H1 (cell line): Measurements from ENCODE around the gene KLHL36. TPM values are rescaled to one million over a fixed set of nuclear protein-coding genes. Genes with fewer than 3 reads are reported as not detected.
"Not testable (repeated sequence)": the region's sequence is repeated elsewhere in the genome, so short reads cannot be mapped to it uniquely, and the experiment has no call there.

Experiments used
- CTCF ChIA-PET: fragments of 300-600 bp; sonication (Branson Sonifier 250); formaldehyde crosslinking; loops from one replicate; lab custom pipeline; 2021; ENCODE audit not compliant: partially characterized antibody; lab: Charles Lee
- POLR2A ChIA-PET: fragments of 300-600 bp; sonication (Branson Sonifier 250); formaldehyde crosslinking; loops from one replicate; lab custom pipeline; 2021; ENCODE audit warnings: inconsistent platforms; ENCODE audit not compliant: partially characterized antibody; lab: Charles Lee
- DNase-seq, 2 experiments: peaks; one replicate each; pipeline versions ENCODE4 v3.0.0 to v3.0.0-alpha.2; 2010 to 2022; ENCODE audit warnings: low spot score in 2 of 2, low read depth in 1 of 2, mixed read lengths in 1 of 2
- FAIRE-seq: peaks from 2 replicates; lab custom pipeline; 2011; peaks lifted over from hg19 to GRCh38; lab: Jason Lieb, UNC
- H2AFZ ChIP-seq: 2 replicates; pipeline ENCODE4 v1.8.1; 2012; ENCODE audit warnings: low read length, inconsistent platforms
- H2AK5ac ChIP-seq: 2 replicates; pipeline ENCODE4 v1.6.1; 2013; ENCODE audit warnings: low read depth, low read length
- H2BK120ac ChIP-seq: replicated peaks from 2 replicates; pipeline ENCODE3; 2013; ENCODE audit warnings: low read depth, low read length, inconsistent platforms
- H2BK12ac ChIP-seq: 2 replicates; pipeline ENCODE4 v1.6.1; 2013; ENCODE audit warnings: low read depth, low read length
- H2BK15ac ChIP-seq: 2 replicates; pipeline ENCODE4 v1.6.1; 2013; ENCODE audit warnings: low read length
- H2BK20ac ChIP-seq: 2 replicates; pipeline ENCODE4 v1.6.1; 2013; ENCODE audit warnings: low read length
- H2BK5ac ChIP-seq: 2 replicates; pipeline ENCODE4 v1.6.1; 2013; ENCODE audit warnings: low read depth, low read length
- H3K14ac ChIP-seq: 2 replicates; pipeline ENCODE4 v1.6.1; 2013; ENCODE audit warnings: inconsistent platforms; ENCODE audit not compliant: insufficient read length
- H3K18ac ChIP-seq: 2 replicates; pipeline ENCODE4 v1.6.1; 2013; ENCODE audit warnings: low read length; ENCODE audit errors: extremely low read depth
- H3K23ac ChIP-seq: 2 replicates; pipeline ENCODE4 v1.6.1; 2013; ENCODE audit warnings: inconsistent platforms; ENCODE audit not compliant: insufficient read length
- H3K23me2 ChIP-seq: 2 replicates; pipeline ENCODE4 v1.6.1; 2013; ENCODE audit warnings: low read depth, low read length
- H3K27ac ChIP-seq: 2 replicates; pipeline ENCODE4 v1.6.1; 2011; ENCODE audit warnings: low read depth, low read length, inconsistent platforms
- H3K27me3 ChIP-seq, 4 experiments: replicated peaks in 1 of 4; 1 replicate in 1 of 4; 2 replicates in 3 of 4; pipeline versions ENCODE4 v1.6.1 to v1.8.1; 2011 to 2013; ENCODE audit warnings: low read length in 3 of 4, mild to moderate bottlenecking in 3 of 4, inconsistent platforms in 2 of 4, mixed read lengths in 2 of 4, moderate library complexity in 1 of 4; ENCODE audit not compliant: control insufficient read depth in 3 of 4, insufficient read depth in 3 of 4; ENCODE audit errors: extremely low read depth in 1 of 4
- H3K36me3 ChIP-seq, 4 experiments: 2 replicates each; pipeline versions ENCODE4 v1.6.1 to v1.8.1; 2011 to 2013; ENCODE audit warnings: mild to moderate bottlenecking in 4 of 4, low read length in 3 of 4, moderate library complexity in 2 of 4, control low read depth in 1 of 4, inconsistent platforms in 1 of 4; ENCODE audit not compliant: insufficient read depth in 4 of 4, control insufficient read depth in 2 of 4
- H3K4ac ChIP-seq: replicated peaks from 2 replicates; pipeline ENCODE3; 2013; ENCODE audit warnings: low read length, low read depth, mixed read lengths, inconsistent platforms; ENCODE audit not compliant: insufficient read length
- H3K4me1 ChIP-seq, 4 experiments: replicated peaks in 1 of 4; 1 replicate in 1 of 4; 2 replicates in 3 of 4; pipeline versions ENCODE4 v1.6.1 to v1.8.1; 2011 to 2013; ENCODE audit warnings: low read length in 3 of 4, inconsistent platforms in 2 of 4, mixed read lengths in 1 of 4; ENCODE audit not compliant: insufficient read depth in 4 of 4, control insufficient read depth in 3 of 4
- H3K4me2 ChIP-seq, 2 experiments: 2 replicates each; pipeline versions ENCODE4 v1.6.1 to v1.8.1; 2011 to 2013; ENCODE audit warnings: low read depth in 2 of 2, low read length in 2 of 2, control low read depth in 1 of 2, inconsistent platforms in 1 of 2, mild to moderate bottlenecking in 1 of 2; ENCODE audit not compliant: insufficient read depth in 1 of 2
- H3K4me3 ChIP-seq, 4 experiments: fragments of 200-600, 300-600 bp in 1 of 4; sonication (generic), shearing (Covaris generic), sonication (Bioruptor Twin) in 1 of 4; 2 replicates each; pipeline versions ENCODE4 v1.5.1 to v1.8.1; 2011 to 2016; ENCODE audit warnings: low read length in 4 of 4, low read depth in 3 of 4, control low read depth in 2 of 4, inconsistent platforms in 2 of 4, mild to moderate bottlenecking in 2 of 4, mixed read lengths in 1 of 4, moderate library complexity in 1 of 4; ENCODE audit not compliant: insufficient read depth in 2 of 4; ENCODE audit errors: extremely low read depth in 1 of 4
- H3K56ac ChIP-seq: replicated peaks from 2 replicates; pipeline ENCODE3; 2013; ENCODE audit warnings: low read depth, mild to moderate bottlenecking, mixed read lengths, low read length, inconsistent platforms; ENCODE audit not compliant: insufficient read length
- H3K79me1 ChIP-seq: 2 replicates; pipeline ENCODE4 v1.6.1; 2013; ENCODE audit warnings: low read depth, low read length, control low read depth
- H3K79me2 ChIP-seq, 2 experiments: 2 replicates each; pipeline versions ENCODE4 v1.6.1 to v1.8.1; 2012 to 2013; ENCODE audit warnings: low read length in 2 of 2, mild to moderate bottlenecking in 2 of 2, inconsistent platforms in 1 of 2; ENCODE audit not compliant: insufficient read depth in 2 of 2, control insufficient read depth in 1 of 2
- H3K9ac ChIP-seq, 4 experiments: replicated peaks in 1 of 4; 1 replicate in 1 of 4; 2 replicates in 3 of 4; pipeline versions ENCODE4 v1.6.1 to v1.8.1; 2011 to 2013; ENCODE audit warnings: low read depth in 3 of 4, low read length in 3 of 4, control low read depth in 2 of 4, mild to moderate bottlenecking in 2 of 4, moderate library complexity in 2 of 4, inconsistent platforms in 1 of 4; ENCODE audit errors: extremely low read depth in 1 of 4
- H3K9me3 ChIP-seq, 2 experiments: 2 replicates each; pipeline versions ENCODE4 v1.6.1 to v1.8.1; 2012 to 2013; ENCODE audit warnings: mild to moderate bottlenecking in 2 of 2, moderate library complexity in 2 of 2, control low read depth in 1 of 2, inconsistent platforms in 1 of 2, low read depth in 1 of 2, low read length in 1 of 2, mixed read lengths in 1 of 2; ENCODE audit not compliant: insufficient read depth in 2 of 2
- H4K20me1 ChIP-seq, 2 experiments: replicated peaks in 1 of 2; 2 replicates each; pipeline versions ENCODE3 to v1.8.1; 2011 to 2013; ENCODE audit warnings: inconsistent platforms in 2 of 2, low read length in 2 of 2, mild to moderate bottlenecking in 1 of 2; ENCODE audit not compliant: insufficient read depth in 2 of 2, control insufficient read depth in 1 of 2
- H4K5ac ChIP-seq: 2 replicates; pipeline ENCODE4 v1.6.1; 2013; ENCODE audit warnings: low read length, low read depth, mixed read lengths, inconsistent platforms; ENCODE audit not compliant: insufficient read length
- H4K8ac ChIP-seq: 2 replicates; pipeline ENCODE4 v1.8.0; 2013; ENCODE audit warnings: mild to moderate bottlenecking, moderate library complexity, low read length, inconsistent platforms; ENCODE audit not compliant: insufficient read depth; ENCODE audit errors: extremely low read depth
- H4K91ac ChIP-seq: replicated peaks from 2 replicates; pipeline ENCODE3; 2013; ENCODE audit warnings: low read length, mixed read lengths, inconsistent platforms; ENCODE audit not compliant: insufficient read length
- WGBS, 2 experiments: shearing (Covaris generic) in 1 of 2; methylation state at CpG; one replicate each; pipeline versions ENCODE4 v1.1.6 to v1.1.7; 2013 to 2015; ENCODE audit warnings: low lambda C conversion rate in 2 of 2, mixed read lengths in 2 of 2, inconsistent platforms in 1 of 2, low coverage in 1 of 2, missing lambda C conversion rate in 1 of 2; ENCODE audit not compliant: insufficient replicate concordance in 2 of 2, insufficient coverage in 1 of 2, insufficient read length in 1 of 2; ENCODE audit errors: extremely low coverage in 1 of 2, missing lambda C conversion rate in 1 of 2; 5-methylcytosine and 5-hydroxymethylcytosine counted together
- polyA plus RNA-seq, 7 experiments: library from polyadenylated mRNA; depleted of rRNA in 3 of 7; stranded (reverse) in 5 of 7; unstranded in 2 of 7; fragments of >200 nt in 5 of 7; fragments of 200-250 nt in 2 of 7; gene quantifications; 1 replicate in 5 of 7; 2 replicates in 1 of 7; 4 replicates in 1 of 7; pipeline versions ENCODE4 v1.2.1 to v1.2.3, GENCODE V29; 2011 to 2013; ENCODE audit warnings: missing spikeins in 2 of 7, mixed read lengths in 2 of 7
- total RNA-seq: library from RNA; stranded (reverse); fragmentation: NEBNext Ultra II Directional; extraction: Animal tissue kit (Norgen Biotek cat#: 25700); gene quantifications from 2 replicates; pipeline ENCODE4 v1.2.1, GENCODE V29; 2021

The KLHL36 gene
- total and polyA plus RNA-seq, 2 of the 8 experiments (the other 6 are each of a cell fraction or from before 2014, with no cell fraction given), result 22.9 to 33.6 TPM

GRCh38 chr16:84620913-84621312 is 27.4 kb upstream of the KLHL36 start:
- H3K4me1 ChIP-seq, result peaks cover 3 to 14% (median 6%) of the 10 kb centered on the region in 4 experiments; a peak in 6 of 7 replicates
- not testable (repeated sequence) for H3K14ac ChIP-seq, H4K91ac ChIP-seq, H3K36me3 ChIP-seq, H3K18ac ChIP-seq, H3K9ac ChIP-seq, H2BK5ac ChIP-seq, H4K5ac ChIP-seq, H3K4me2 ChIP-seq, H2BK20ac ChIP-seq, FAIRE-seq, H3K23ac ChIP-seq, H2AK5ac ChIP-seq, H3K79me2 ChIP-seq, H4K20me1 ChIP-seq, H3K27me3 ChIP-seq, H3K56ac ChIP-seq, H3K79me1 ChIP-seq, DNase-seq, H2AFZ ChIP-seq, H3K9me3 ChIP-seq, H2BK12ac ChIP-seq, H2BK120ac ChIP-seq, H3K4ac ChIP-seq, H3K4me3 ChIP-seq, H2BK15ac ChIP-seq, H3K27ac ChIP-seq, H4K8ac ChIP-seq, H3K23me2 ChIP-seq
- ChIA-PET POLR2A (interaction anchor here (0.9 to 1.1 kb wide), 3 partner anchors 35 to 119 kb away, joined by 3 to 4 read pairs (median 4); no protein-coding TSS in a partner anchor), CTCF (interaction anchor here (0.6 to 5.7 kb wide), 25 partner anchors 9 to 177 kb away, joined by 3 to 68 read pairs (median 5); partner anchors contain the start of gene MEAK7)
- WGBS, 2 experiments, result 89% methylated on average over 10 of the region's 10 CpGs; no CpG with 5 or more reads in 1 of the 2 experiments
